Erythroblast (primary cell): ENCODE data around the gene ARID1B.

Experiments
- GATA1 ChIP-seq: IDR thresholded peaks from 2 replicates; pipeline ENCODE4 v1.6.1; 2011; ENCODE audit warnings: low read depth, mild to moderate bottlenecking, control low read depth, low read length, moderate library complexity
- POLR2A ChIP-seq: IDR thresholded peaks from 2 replicates; pipeline ENCODE4 v1.6.1; 2011; ENCODE audit warnings: mild to moderate bottlenecking, low read length

GRCh38 chr6:157075549-157076450 lies 298.6 kb downstream of the ARID1B start:
- TF ChIP-seq POLR2A, result no peak
- TF ChIP-seq GATA1, result no peak
